HCT116 (cell line): ENCODE data around the gene ERBB4. TPM values are rescaled to one million over a fixed set of nuclear protein-coding genes. Genes with fewer than 3 reads are reported as not detected.

ENCODE experiments used
- ATAC-seq: fragments of 200-7000 bp; cut with Tn5 transposase; 2 replicates; pipeline ENCODE4 v1.9.1; 2020; ENCODE audit warnings: mild to moderate bottlenecking, moderate library complexity
- BruUV-seq: library from RNA; stranded (reverse); fragments of 400-500 nt; replicated peaks from 2 replicates; lab custom pipeline; 2021; lab: Mats Ljungman, UMichigan
- CTCF ChIA-PET: fragments of 300-600 bp; sonication (Branson Sonifier 250); formaldehyde crosslinking; loops from one replicate; lab custom pipeline; 2021; ENCODE audit warnings: antibody characterized with exemption; lab: Charles Lee
- POLR2A ChIA-PET: fragments of 300-600, 350-600 bp; sonication (Branson Sonifier 250); formaldehyde crosslinking; loops from one replicate; lab custom pipeline; 2021; ENCODE audit warnings: antibody characterized with exemption; lab: Charles Lee
- RAD21 ChIA-PET, 2 experiments: fragments of 300-600 bp; sonication (Branson Sonifier 250); formaldehyde crosslinking; loops; one replicate each; lab custom pipeline; 2023; ENCODE audit warnings: low total read pairs in 2 of 2; ENCODE audit not compliant: uncharacterized antibody in 2 of 2, unreplicated experiment in 2 of 2, low non-redundant PET in 1 of 2; lab: Charles Lee
- DNase-seq: peaks from one replicate; pipeline ENCODE4 v3.0.0-alpha.2; 2010; ENCODE audit warnings: low read depth, low spot score
- H2AFZ ChIP-seq: fragments of 200-600 bp; shearing (Covaris generic), sonication (generic); 2 replicates; pipeline ENCODE4 v1.6.1; 2017; ENCODE audit warnings: low read depth, mixed run types, mixed read lengths, antibody characterized with exemption, low read length; ENCODE audit not compliant: poor library complexity, severe bottlenecking
- H3K27ac ChIP-seq: 2 replicates; pipeline ENCODE4 v1.5.1; 2012; ENCODE audit warnings: low read depth, low read length
- H3K27me3 ChIP-seq: fragments of 200-600 bp; sonication (generic); 2 replicates; pipeline ENCODE4 v1.6.1; 2016; ENCODE audit warnings: mixed run types, low read length, mixed read lengths; ENCODE audit not compliant: insufficient read depth
- H3K36me3 ChIP-seq, 2 experiments: fragments of 200-500 bp in 1 of 2; fragments of 200-600 bp in 1 of 2; sonication (Bioruptor generic) in 1 of 2; sonication (generic) in 1 of 2; 2 replicates each; pipeline versions ENCODE4 v1.5.1 to v1.6.1; 2014 to 2016; ENCODE audit warnings: low read length in 2 of 2, inconsistent platforms in 1 of 2, mixed read lengths in 1 of 2, mixed run types in 1 of 2; ENCODE audit not compliant: insufficient read depth in 2 of 2, control insufficient read depth in 1 of 2
- H3K4me1 ChIP-seq, 2 experiments: fragments of 200-600 bp in 1 of 2; sonication (generic) in 1 of 2; 2 replicates each; pipeline versions ENCODE4 v1.5.1 to v1.6.1; 2012 to 2017; ENCODE audit warnings: low read length in 2 of 2, inconsistent platforms in 1 of 2, mild to moderate bottlenecking in 1 of 2, mixed read lengths in 1 of 2, mixed run types in 1 of 2, moderate library complexity in 1 of 2; ENCODE audit not compliant: insufficient read depth in 2 of 2, control insufficient read depth in 1 of 2
- H3K4me2 ChIP-seq: fragments of 200-600 bp; sonication (generic); 2 replicates; pipeline ENCODE4 v1.6.1; 2017; ENCODE audit warnings: mixed run types, low read length, mixed read lengths
- H3K4me3 ChIP-seq, 2 experiments: fragments of 200-600 bp in 1 of 2; sonication (generic) in 1 of 2; replicated peaks in 1 of 2; 2 replicates each; pipeline ENCODE4 v1.5.1; 2011 to 2016; ENCODE audit warnings: low read length in 2 of 2, control low read depth in 1 of 2, low read depth in 1 of 2, mild to moderate bottlenecking in 1 of 2, mixed read lengths in 1 of 2, mixed run types in 1 of 2
- H3K79me2 ChIP-seq: fragments of 200-600 bp; sonication (generic); 2 replicates; pipeline ENCODE4 v1.6.1; 2017; ENCODE audit warnings: mild to moderate bottlenecking, mixed run types, low read length, moderate library complexity, mixed read lengths; ENCODE audit not compliant: insufficient read depth
- H3K9ac ChIP-seq: fragments of 200-600 bp; sonication (generic); 2 replicates; pipeline ENCODE4 v1.6.1; 2016; ENCODE audit warnings: low read length, mixed read lengths
- H3K9me2 ChIP-seq: fragments of 200-600 bp; sonication (generic), shearing (Covaris generic); 2 replicates; pipeline ENCODE4 v1.6.1; 2017; ENCODE audit warnings: mixed run types, mild to moderate bottlenecking, moderate library complexity; ENCODE audit not compliant: insufficient read depth
- H3K9me3 ChIP-seq, 2 experiments: fragments of 200-500 bp in 1 of 2; fragments of 200-600 bp in 1 of 2; sonication (Bioruptor generic) in 1 of 2; sonication (generic) in 1 of 2; 2 replicates each; pipeline ENCODE4 v1.6.1; 2014 to 2017; ENCODE audit warnings: low read length in 2 of 2, mixed read lengths in 2 of 2, inconsistent platforms in 1 of 2, low read depth in 1 of 2, mild to moderate bottlenecking in 1 of 2, mixed run types in 1 of 2, moderate library complexity in 1 of 2; ENCODE audit not compliant: control insufficient read depth in 1 of 2, insufficient read depth in 1 of 2
- H4K20me1 ChIP-seq: fragments of 200-600 bp; sonication (generic), shearing (Covaris generic); 2 replicates; pipeline ENCODE4 v1.6.1; 2017; ENCODE audit warnings: mixed run types, mild to moderate bottlenecking, moderate library complexity; ENCODE audit not compliant: insufficient read depth
- ATF3 ChIP-seq: IDR thresholded peaks from 2 replicates; pipeline ENCODE4 v1.6.1; 2012
- CBX3 ChIP-seq: IDR thresholded peaks from 2 replicates; pipeline ENCODE4 v1.6.1; 2012; ENCODE audit warnings: low read depth
- EGR1 ChIP-seq: IDR thresholded peaks from 2 replicates; pipeline ENCODE4 v1.6.1; 2012; ENCODE audit warnings: low read depth
- ELF1 ChIP-seq: IDR thresholded peaks from 2 replicates; pipeline ENCODE4 v1.6.1; 2012; ENCODE audit warnings: low read depth, borderline replicate concordance
- EZH2 ChIP-seq: fragments of 200-600 bp; sonication (generic); IDR thresholded peaks from 2 replicates; pipeline ENCODE4 v1.6.1; 2017; ENCODE audit warnings: antibody characterized with exemption, mixed run types
- EZH2phosphoT487 ChIP-seq: fragments of 200-600 bp; IDR thresholded peaks from 2 replicates; pipeline ENCODE4 v1.6.1; 2018; ENCODE audit warnings: antibody characterized with exemption, borderline replicate concordance
- FOSL1 ChIP-seq: IDR thresholded peaks from 2 replicates; pipeline ENCODE4 v1.6.1; 2012; ENCODE audit warnings: low read depth
- JUND ChIP-seq: IDR thresholded peaks from 2 replicates; pipeline ENCODE4 v1.6.1; 2012
- MAX ChIP-seq: IDR thresholded peaks from 2 replicates; pipeline ENCODE4 v1.6.1; 2012
- POLR2A ChIP-seq: IDR thresholded peaks from 2 replicates; pipeline ENCODE4 v1.7.0; 2011; ENCODE audit warnings: borderline replicate concordance; ENCODE audit not compliant: insufficient read depth, insufficient read length; ENCODE audit errors: extremely low read depth
- POLR2AphosphoS5 ChIP-seq: IDR thresholded peaks from 2 replicates; pipeline ENCODE4 v1.6.1; 2011; ENCODE audit warnings: mild to moderate bottlenecking, low read depth, low read length, moderate library complexity
- RAD21 ChIP-seq: IDR thresholded peaks from 2 replicates; pipeline ENCODE4 v1.6.1; 2012; ENCODE audit warnings: low read depth, mild to moderate bottlenecking
- SIN3A ChIP-seq: IDR thresholded peaks from 2 replicates; pipeline ENCODE4 v1.6.1; 2012; ENCODE audit warnings: low read depth
- SP1 ChIP-seq: IDR thresholded peaks from 2 replicates; pipeline ENCODE4 v1.6.1; 2012; ENCODE audit warnings: low read depth
- SRF ChIP-seq: IDR thresholded peaks from 2 replicates; pipeline ENCODE4 v1.6.1; 2012; ENCODE audit warnings: low read depth
- TCF7L2 ChIP-seq: IDR thresholded peaks from 2 replicates; pipeline ENCODE4 v1.7.0; 2011; ENCODE audit warnings: borderline replicate concordance, inconsistent platforms; ENCODE audit not compliant: insufficient read depth, insufficient read length; ENCODE audit errors: extremely low read depth
- YY1 ChIP-seq: IDR thresholded peaks from 2 replicates; pipeline ENCODE4 v1.6.1; 2011; ENCODE audit warnings: low read length, low read depth, moderate library complexity, mild to moderate bottlenecking; ENCODE audit not compliant: insufficient replicate concordance; ENCODE audit errors: extremely low read depth
- ZBTB33 ChIP-seq: IDR thresholded peaks from 2 replicates; pipeline ENCODE4 v1.6.1; 2011; ENCODE audit warnings: mild to moderate bottlenecking, low read length, moderate library complexity; ENCODE audit not compliant: insufficient replicate concordance; ENCODE audit errors: extremely low read depth
- intact Hi-C: fragments of 100-400 bp; cut with micrococcal nuclease; formaldehyde crosslinking; loops from 2 replicates; pipeline ENCODE4 v1.10.0; 2022
- total RNA-seq: library from RNA; stranded (reverse); gene quantifications from one replicate; pipeline ENCODE4 v1.2.1, GENCODE V29; 2021; ENCODE audit not compliant: unreplicated experiment
- TF ChIP-seq, protein P1 (sequence below): IDR thresholded peaks from 2 replicates; pipeline ENCODE4 v1.6.1; 2012; ENCODE audit warnings: low read depth

Gene ERBB4
- total RNA-seq, 1 experiment from 2014 or later = 0.10 TPM

DNA sequence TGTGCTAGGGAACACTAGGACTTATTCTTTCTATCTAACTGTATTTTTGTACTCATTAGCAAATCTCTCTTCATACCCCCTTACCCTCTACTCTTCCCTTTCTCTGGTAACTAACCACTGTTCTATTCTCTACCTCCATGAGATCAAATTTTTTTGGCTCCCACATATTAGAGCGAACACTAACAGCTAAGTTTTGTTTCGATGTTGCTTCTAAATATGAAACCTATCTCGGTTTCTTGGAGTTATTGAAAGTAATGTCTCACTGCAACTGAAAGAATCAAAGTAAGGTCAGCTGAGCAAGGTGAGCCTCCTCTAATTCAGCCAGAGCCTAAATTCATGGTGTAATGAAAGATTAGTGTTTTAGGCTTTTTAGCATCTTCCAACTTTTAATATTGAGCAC lies 1024.6 kb downstream of the ERBB4 start:
- no peak overlapping the region for H3K27ac ChIP-seq
- H3K36me3 ChIP-seq = no peaks in the 10 kb centered on the region
- no peak for ATAC-seq
- no peak overlapping the region for H3K9ac ChIP-seq
- H3K9me2 ChIP-seq = no peaks in the 10 kb centered on the region
- POLR2A ChIA-PET = no interaction called here
- no peaks in the 10 kb centered on the region for H3K4me1 ChIP-seq
- H3K9me3 ChIP-seq = no peaks in the 10 kb centered on the region
- no peaks in the 10 kb centered on the region for H3K27me3 ChIP-seq
- BruUV-seq = no TSS peak
- H3K4me2 ChIP-seq = no peak overlapping the region
- H3K4me3 ChIP-seq = no peak overlapping the region
- RAD21 ChIA-PET = no interaction called here
- H4K20me1 ChIP-seq = no peaks in the 10 kb centered on the region
- CTCF ChIA-PET = no interaction called here
- no peaks in the 10 kb centered on the region for H3K79me2 ChIP-seq
- no peak for TF ChIP-seq ELF1
- TF ChIP-seq EZH2 = no peak
- TF ChIP-seq, protein P1, sequence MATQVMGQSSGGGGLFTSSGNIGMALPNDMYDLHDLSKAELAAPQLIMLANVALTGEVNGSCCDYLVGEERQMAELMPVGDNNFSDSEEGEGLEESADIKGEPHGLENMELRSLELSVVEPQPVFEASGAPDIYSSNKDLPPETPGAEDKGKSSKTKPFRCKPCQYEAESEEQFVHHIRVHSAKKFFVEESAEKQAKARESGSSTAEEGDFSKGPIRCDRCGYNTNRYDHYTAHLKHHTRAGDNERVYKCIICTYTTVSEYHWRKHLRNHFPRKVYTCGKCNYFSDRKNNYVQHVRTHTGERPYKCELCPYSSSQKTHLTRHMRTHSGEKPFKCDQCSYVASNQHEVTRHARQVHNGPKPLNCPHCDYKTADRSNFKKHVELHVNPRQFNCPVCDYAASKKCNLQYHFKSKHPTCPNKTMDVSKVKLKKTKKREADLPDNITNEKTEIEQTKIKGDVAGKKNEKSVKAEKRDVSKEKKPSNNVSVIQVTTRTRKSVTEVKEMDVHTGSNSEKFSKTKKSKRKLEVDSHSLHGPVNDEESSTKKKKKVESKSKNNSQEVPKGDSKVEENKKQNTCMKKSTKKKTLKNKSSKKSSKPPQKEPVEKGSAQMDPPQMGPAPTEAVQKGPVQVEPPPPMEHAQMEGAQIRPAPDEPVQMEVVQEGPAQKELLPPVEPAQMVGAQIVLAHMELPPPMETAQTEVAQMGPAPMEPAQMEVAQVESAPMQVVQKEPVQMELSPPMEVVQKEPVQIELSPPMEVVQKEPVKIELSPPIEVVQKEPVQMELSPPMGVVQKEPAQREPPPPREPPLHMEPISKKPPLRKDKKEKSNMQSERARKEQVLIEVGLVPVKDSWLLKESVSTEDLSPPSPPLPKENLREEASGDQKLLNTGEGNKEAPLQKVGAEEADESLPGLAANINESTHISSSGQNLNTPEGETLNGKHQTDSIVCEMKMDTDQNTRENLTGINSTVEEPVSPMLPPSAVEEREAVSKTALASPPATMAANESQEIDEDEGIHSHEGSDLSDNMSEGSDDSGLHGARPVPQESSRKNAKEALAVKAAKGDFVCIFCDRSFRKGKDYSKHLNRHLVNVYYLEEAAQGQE = no peak
- no peak for TF ChIP-seq SIN3A
- no peak for TF ChIP-seq YY1
- no peak for TF ChIP-seq TCF7L2
- TF ChIP-seq EZH2phosphoT487 = no peak
- no peak for TF ChIP-seq SP1
- no peak for TF ChIP-seq RAD21
- no peak for TF ChIP-seq CBX3
- no peak for TF ChIP-seq POLR2AphosphoS5
- TF ChIP-seq ATF3 = no peak
- no peak for TF ChIP-seq EGR1
- no peak for TF ChIP-seq FOSL1
- no peak for TF ChIP-seq JUND
- no peak for TF ChIP-seq ZBTB33
- TF ChIP-seq POLR2A = no peak
- TF ChIP-seq MAX = no peak
- TF ChIP-seq SRF = no peak
- H2AFZ ChIP-seq = no peak overlapping the region
- no peak for DNase-seq
- intact Hi-C loops = no loop called here
